HEK293 (cell line): ENCODE measurements around the gene DNAJC27.
"Not testable (repeated sequence)": the region's sequence is repeated elsewhere in the genome, so short reads cannot be mapped to it uniquely, and the experiment has no call there.

Experiments
- CTCF ChIA-PET: fragments of 350-600 bp; formaldehyde crosslinking; extraction: SDS; loops from one replicate; lab custom pipeline; 2021; ENCODE audit warnings: antibody characterized with exemption; lab: Yijun Ruan, JAX
- POLR2A ChIA-PET: fragments of 300-600 bp; formaldehyde crosslinking; extraction: SDS; loops from one replicate; lab custom pipeline; 2020; ENCODE audit warnings: antibody characterized with exemption, inconsistent platforms; lab: Yijun Ruan, JAX
- H3K27ac ChIP-seq: fragments of 200-500 bp; sonication (Bioruptor generic); 2 replicates; pipeline ENCODE4 v1.5.1; 2014; ENCODE audit warnings: low read depth, low read length, control low read depth, inconsistent platforms; ENCODE audit errors: extremely low read depth
- H3K36me3 ChIP-seq, 2 experiments: fragments of 200-500 bp in 1 of 2; sonication (Bioruptor generic) in 1 of 2; 1 replicate in 1 of 2; 2 replicates in 1 of 2; pipeline ENCODE4 v1.5.1; 2014 to 2017; ENCODE audit warnings: inconsistent platforms in 2 of 2, low read length in 2 of 2; ENCODE audit not compliant: control insufficient read depth in 2 of 2, insufficient read depth in 1 of 2
- H3K4me1 ChIP-seq: fragments of 200-500 bp; sonication (Bioruptor generic); 2 replicates; pipeline ENCODE4 v1.5.1; 2014; ENCODE audit warnings: mild to moderate bottlenecking, low read length, inconsistent platforms; ENCODE audit not compliant: control insufficient read depth, insufficient read depth
- H3K4me3 ChIP-seq: 2 replicates; pipeline ENCODE4 v1.5.1; 2011; ENCODE audit warnings: low read depth, mild to moderate bottlenecking, control low read depth, low read length, moderate library complexity
- H3K9me3 ChIP-seq: fragments of 200-500 bp; sonication (Bioruptor generic); 2 replicates; pipeline ENCODE4 v1.5.1; 2014; ENCODE audit warnings: low read depth, low read length, inconsistent platforms; ENCODE audit not compliant: control insufficient read depth, insufficient read depth
- ZBTB17 ChIP-seq: fragments of 450-650 bp; formaldehyde crosslinking; IDR thresholded peaks from 2 replicates; pipeline ENCODE4 v1.5.1; 2016; ENCODE audit warnings: missing biosample characterization, missing genetic modification characterization
- ZBTB26 ChIP-seq: fragments of 450-650 bp; formaldehyde crosslinking; optimal IDR thresholded peaks from 2 replicates; pipeline ENCODE3; 2016; ENCODE audit warnings: missing biosample characterization, mild to moderate bottlenecking, missing genetic modification characterization
- ZBTB8A ChIP-seq: fragments of 450-650 bp; formaldehyde crosslinking; IDR thresholded peaks from 2 replicates; pipeline ENCODE4 v1.5.1; 2016; ENCODE audit warnings: missing biosample characterization, missing genetic modification characterization
- ZNF366 ChIP-seq: fragments of 450-650 bp; formaldehyde crosslinking; conservative IDR thresholded peaks from 2 replicates; pipeline ENCODE4 v1.5.1; 2016; ENCODE audit warnings: missing biosample characterization, missing genetic modification characterization
- ZNF560 ChIP-seq: fragments of 450-650 bp; formaldehyde crosslinking; IDR thresholded peaks from 2 replicates; pipeline ENCODE4 v1.5.1; 2017; ENCODE audit warnings: missing biosample characterization, missing genetic modification characterization, borderline replicate concordance
- ZNF658 ChIP-seq: fragments of 450-650 bp; formaldehyde crosslinking; IDR thresholded peaks from 2 replicates; pipeline ENCODE4; 2016; ENCODE audit warnings: missing biosample characterization, missing genetic modification characterization
- ZNF791 ChIP-seq: fragments of 450-650 bp; formaldehyde crosslinking; IDR thresholded peaks from 2 replicates; pipeline ENCODE4 v1.5.1; 2016; ENCODE audit warnings: missing biosample characterization, missing genetic modification characterization
- ZNF830 ChIP-seq: fragments of 450-650 bp; IDR thresholded peaks from 2 replicates; pipeline ENCODE4 v1.5.0; 2018; ENCODE audit warnings: missing biosample characterization, missing genetic modification characterization, low read depth, mild to moderate bottlenecking, moderate library complexity
- ZSCAN18 ChIP-seq: fragments of 450-650 bp; formaldehyde crosslinking; IDR thresholded peaks from 2 replicates; pipeline ENCODE4 v1.5.1; 2016; ENCODE audit warnings: missing biosample characterization, missing genetic modification characterization
- TF ChIP-seq, protein P1 (sequence below): fragments of 450-650 bp; formaldehyde crosslinking; IDR thresholded peaks from 2 replicates; pipeline ENCODE4 v1.5.1; 2016; ENCODE audit warnings: missing biosample characterization, missing genetic modification characterization
- TF ChIP-seq, protein P2 (sequence below): fragments of 450-650 bp; formaldehyde crosslinking; IDR thresholded peaks from 2 replicates; pipeline ENCODE4 v1.5.1; 2016; ENCODE audit warnings: missing biosample characterization, missing genetic modification characterization

DNAJC27 gene

DNA sequence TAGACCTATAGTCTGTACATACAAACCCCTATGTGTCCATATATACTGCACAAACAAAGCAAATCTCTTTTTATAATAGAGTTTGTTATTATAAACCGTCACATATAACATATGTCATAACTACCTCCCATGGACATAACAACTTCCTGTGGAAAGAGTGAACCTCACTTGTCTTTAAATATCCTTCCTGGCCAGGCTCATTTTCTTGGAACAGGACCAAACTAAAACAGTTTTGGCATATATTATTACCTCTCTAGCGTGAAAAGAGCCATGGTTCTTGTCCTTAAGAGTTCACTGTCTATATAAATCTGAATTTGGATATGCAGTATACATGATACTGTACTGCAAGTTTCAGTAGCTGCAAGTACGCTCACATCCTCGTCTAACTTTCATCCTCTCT is 28.3 kb upstream of the DNAJC27 start (continued):
- TF ChIP-seq, protein P1, sequence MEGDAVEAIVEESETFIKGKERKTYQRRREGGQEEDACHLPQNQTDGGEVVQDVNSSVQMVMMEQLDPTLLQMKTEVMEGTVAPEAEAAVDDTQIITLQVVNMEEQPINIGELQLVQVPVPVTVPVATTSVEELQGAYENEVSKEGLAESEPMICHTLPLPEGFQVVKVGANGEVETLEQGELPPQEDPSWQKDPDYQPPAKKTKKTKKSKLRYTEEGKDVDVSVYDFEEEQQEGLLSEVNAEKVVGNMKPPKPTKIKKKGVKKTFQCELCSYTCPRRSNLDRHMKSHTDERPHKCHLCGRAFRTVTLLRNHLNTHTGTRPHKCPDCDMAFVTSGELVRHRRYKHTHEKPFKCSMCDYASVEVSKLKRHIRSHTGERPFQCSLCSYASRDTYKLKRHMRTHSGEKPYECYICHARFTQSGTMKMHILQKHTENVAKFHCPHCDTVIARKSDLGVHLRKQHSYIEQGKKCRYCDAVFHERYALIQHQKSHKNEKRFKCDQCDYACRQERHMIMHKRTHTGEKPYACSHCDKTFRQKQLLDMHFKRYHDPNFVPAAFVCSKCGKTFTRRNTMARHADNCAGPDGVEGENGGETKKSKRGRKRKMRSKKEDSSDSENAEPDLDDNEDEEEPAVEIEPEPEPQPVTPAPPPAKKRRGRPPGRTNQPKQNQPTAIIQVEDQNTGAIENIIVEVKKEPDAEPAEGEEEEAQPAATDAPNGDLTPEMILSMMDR (tag by site-specific recombination) = no peak
- TF ChIP-seq ZSCAN18 (tag by site-specific recombination) (no peak), ZNF791 (no peak), ZNF366 (no peak)

DNA sequence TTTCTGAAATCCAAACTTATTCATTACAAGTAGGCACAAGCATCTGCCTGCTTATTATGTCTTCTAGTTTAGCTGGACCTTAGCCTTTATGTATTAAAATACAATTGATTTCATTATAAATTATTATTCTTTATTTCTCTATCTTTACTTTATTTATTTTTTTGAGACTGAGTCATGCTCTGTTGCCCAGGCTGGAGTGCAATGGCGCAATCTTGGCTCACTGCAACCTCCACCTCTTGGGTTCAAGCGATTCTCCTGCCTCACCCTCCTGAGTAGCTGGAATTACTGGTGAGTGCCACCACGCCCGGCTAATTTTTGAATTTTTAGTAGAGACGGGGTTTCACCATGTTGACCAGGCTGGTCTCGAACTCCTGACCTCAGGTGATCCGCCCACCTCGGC is 27.3 kb upstream of the DNAJC27 start:
- CTCF ChIA-PET = interaction anchor here (0.6 to 1.1 kb wide), 3 partner anchors 24 to 197 kb away, joined by 3 read pairs; no protein-coding TSS in a partner anchor

DNA sequence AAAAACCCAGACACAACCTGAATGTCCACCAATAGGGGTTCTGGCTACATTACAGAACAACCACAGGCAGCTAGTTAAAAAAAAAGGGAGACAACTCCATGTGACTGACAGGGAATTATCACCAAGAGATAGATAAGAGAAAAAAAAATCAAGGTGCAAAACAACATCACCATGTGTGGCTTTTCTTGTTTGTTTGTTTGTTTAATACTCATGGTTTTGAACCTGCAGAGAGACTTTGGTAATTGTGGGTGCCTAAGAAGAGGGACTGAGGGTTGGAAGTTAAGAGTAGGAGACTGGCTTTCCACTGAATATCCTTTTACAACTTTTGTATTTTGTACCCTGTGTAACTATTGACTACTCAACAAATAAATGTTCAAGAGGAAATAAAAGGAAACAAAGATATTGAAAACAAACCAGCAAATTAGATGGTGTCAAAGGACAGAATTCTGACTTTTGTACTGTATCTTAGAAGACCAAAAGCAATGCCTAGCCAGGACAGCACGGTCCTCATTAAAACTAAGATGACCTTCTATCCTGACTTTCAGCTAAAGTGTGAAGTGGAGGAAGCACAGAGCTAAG is 22.5 kb upstream of the DNAJC27 start:
- TF ChIP-seq ZNF658 (tag by site-specific recombination) (no peak), ZNF830 (tag by site-specific recombination) (no peak), ZBTB26 (tag by site-specific recombination) (no peak)
- POLR2A ChIA-PET = interaction anchor here (0.7 kb wide), 1 partner anchor 49 kb away, joined by 3 read pairs; no protein-coding TSS in a partner anchor
- no peaks in the 10 kb centered on the region for H3K9me3 ChIP-seq
- H3K4me1 ChIP-seq = peaks cover 8% of the 10 kb centered on the region
- H3K36me3 ChIP-seq = no peaks in the 10 kb centered on the region
- CTCF ChIA-PET = interaction anchor here (0.6 to 4.7 kb wide), 4 partner anchors 12 to 47 kb away, joined by 3 to 35 read pairs (median 4); partner anchors contain the start of gene EFR3B
- no peak overlapping the region for H3K27ac ChIP-seq
- no peak overlapping the region for H3K4me3 ChIP-seq

More for the DNA sequence above, 27.3 kb upstream of the DNAJC27 start:
- H3K4me1 ChIP-seq, H3K27ac ChIP-seq, H3K9me3 ChIP-seq, POLR2A ChIA-PET, H3K4me3 ChIP-seq, H3K36me3 ChIP-seq: not testable (repeated sequence)

DNA sequence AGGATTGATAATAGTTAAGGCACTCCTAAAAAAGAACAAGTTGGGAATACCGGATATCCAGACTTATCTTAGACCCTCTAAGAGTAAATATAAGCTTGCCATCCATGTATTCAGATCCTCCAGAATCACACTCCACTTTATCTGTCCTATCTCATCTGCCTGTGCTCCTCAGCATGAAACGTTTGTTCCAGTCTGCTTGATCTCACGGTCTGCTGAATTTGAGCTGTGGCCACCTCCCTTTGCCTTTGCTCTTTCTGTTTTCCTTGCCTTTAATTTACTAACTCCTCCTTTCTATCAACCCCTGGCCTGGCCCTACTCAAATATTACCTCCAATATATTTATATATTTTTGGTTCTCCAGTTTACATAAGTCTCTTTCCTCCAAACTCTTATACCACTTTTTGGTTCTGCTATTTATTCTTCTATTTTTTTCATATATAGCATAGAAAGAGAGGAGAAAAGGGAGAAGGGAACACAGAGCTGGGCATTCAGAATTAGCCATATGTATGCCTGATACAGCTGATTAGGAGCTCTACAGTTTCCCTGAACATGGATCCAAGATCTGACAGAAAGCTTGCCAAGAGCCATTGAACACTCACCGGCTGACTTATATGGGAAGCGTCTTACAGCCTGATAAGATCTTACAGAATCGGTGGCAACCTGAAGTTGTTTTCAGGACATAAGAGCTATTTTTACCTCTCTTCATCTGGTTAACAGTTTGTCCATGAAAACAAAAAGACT is 21.8 kb upstream of the DNAJC27 start:
- Histone ChIP-seq H3K36me3 (no peaks in the 10 kb centered on the region), H3K4me3 (no peak overlapping the region), H3K4me1 (peaks cover 8% of the 10 kb centered on the region), H3K9me3 (no peaks in the 10 kb centered on the region), H3K27ac (no peak overlapping the region)
- ChIA-PET CTCF (interaction anchor here (0.6 to 4.7 kb wide), 7 partner anchors 11 to 136 kb away, joined by 3 to 35 read pairs (median 4); partner anchors contain the start of gene EFR3B), POLR2A (interaction anchor here (0.6 to 1.2 kb wide), 4 partner anchors 9 to 455 kb away, joined by 3 to 8 read pairs (median 6); no protein-coding TSS in a partner anchor)
- no peak for TF ChIP-seq ZNF560 (tag by site-specific recombination)
- TF ChIP-seq ZBTB17 = peak; percentile 46

GRCh38 chr2:24986372-24986771 is 14.6 kb upstream of the DNAJC27 start:
- no peak overlapping the region for H3K4me3 ChIP-seq
- H3K27ac ChIP-seq = no peak overlapping the region
- CTCF ChIA-PET = interaction anchor here (1.4 to 2.1 kb wide), 2 partner anchors 11 to 55 kb away, joined by 3 to 11 read pairs; no protein-coding TSS in a partner anchor
- H3K36me3 ChIP-seq = no peaks in the 10 kb centered on the region
- H3K4me1 ChIP-seq = no peaks in the 10 kb centered on the region
- POLR2A ChIA-PET = no interaction called here
- H3K9me3 ChIP-seq = no peaks in the 10 kb centered on the region
- TF ChIP-seq ZNF366 (no peak), ZBTB8A (tag by site-specific recombination) (no peak)
- TF ChIP-seq, protein P2, sequence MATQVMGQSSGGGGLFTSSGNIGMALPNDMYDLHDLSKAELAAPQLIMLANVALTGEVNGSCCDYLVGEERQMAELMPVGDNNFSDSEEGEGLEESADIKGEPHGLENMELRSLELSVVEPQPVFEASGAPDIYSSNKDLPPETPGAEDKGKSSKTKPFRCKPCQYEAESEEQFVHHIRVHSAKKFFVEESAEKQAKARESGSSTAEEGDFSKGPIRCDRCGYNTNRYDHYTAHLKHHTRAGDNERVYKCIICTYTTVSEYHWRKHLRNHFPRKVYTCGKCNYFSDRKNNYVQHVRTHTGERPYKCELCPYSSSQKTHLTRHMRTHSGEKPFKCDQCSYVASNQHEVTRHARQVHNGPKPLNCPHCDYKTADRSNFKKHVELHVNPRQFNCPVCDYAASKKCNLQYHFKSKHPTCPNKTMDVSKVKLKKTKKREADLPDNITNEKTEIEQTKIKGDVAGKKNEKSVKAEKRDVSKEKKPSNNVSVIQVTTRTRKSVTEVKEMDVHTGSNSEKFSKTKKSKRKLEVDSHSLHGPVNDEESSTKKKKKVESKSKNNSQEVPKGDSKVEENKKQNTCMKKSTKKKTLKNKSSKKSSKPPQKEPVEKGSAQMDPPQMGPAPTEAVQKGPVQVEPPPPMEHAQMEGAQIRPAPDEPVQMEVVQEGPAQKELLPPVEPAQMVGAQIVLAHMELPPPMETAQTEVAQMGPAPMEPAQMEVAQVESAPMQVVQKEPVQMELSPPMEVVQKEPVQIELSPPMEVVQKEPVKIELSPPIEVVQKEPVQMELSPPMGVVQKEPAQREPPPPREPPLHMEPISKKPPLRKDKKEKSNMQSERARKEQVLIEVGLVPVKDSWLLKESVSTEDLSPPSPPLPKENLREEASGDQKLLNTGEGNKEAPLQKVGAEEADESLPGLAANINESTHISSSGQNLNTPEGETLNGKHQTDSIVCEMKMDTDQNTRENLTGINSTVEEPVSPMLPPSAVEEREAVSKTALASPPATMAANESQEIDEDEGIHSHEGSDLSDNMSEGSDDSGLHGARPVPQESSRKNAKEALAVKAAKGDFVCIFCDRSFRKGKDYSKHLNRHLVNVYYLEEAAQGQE (tag by site-specific recombination) = no peak
- TF ChIP-seq, protein P1 (tag by site-specific recombination) = no peak
